Osteocyte (in vitro differentiated cells): ENCODE data around the gene KDM1B. TPM values are rescaled to one million over a fixed set of nuclear protein-coding genes. Genes with fewer than 3 reads are reported as not detected.

Experiments used
- DNase-seq: peaks from one replicate; pipeline ENCODE4 v3.0.0; 2021; ENCODE audit warnings: mixed read lengths; ENCODE audit not compliant: unreplicated experiment; ENCODE audit errors: extremely low spot score
- H3K27ac Mint-ChIP-seq: one replicate; pipeline ENCODE4 v1.8.0; 2021; ENCODE audit warnings: mild to moderate bottlenecking, mixed read lengths; ENCODE audit not compliant: unreplicated experiment
- H3K27me3 Mint-ChIP-seq: one replicate; pipeline ENCODE4 v1.8.0; 2021; ENCODE audit warnings: mixed read lengths; ENCODE audit not compliant: unreplicated experiment
- H3K36me3 Mint-ChIP-seq: one replicate; pipeline ENCODE4 v1.8.0; 2021; ENCODE audit warnings: mixed read lengths; ENCODE audit not compliant: unreplicated experiment
- H3K4me1 Mint-ChIP-seq: one replicate; pipeline ENCODE4 v1.8.0; 2021; ENCODE audit warnings: mixed read lengths; ENCODE audit not compliant: unreplicated experiment
- H3K4me3 Mint-ChIP-seq: one replicate; pipeline ENCODE4 v1.8.0; 2021; ENCODE audit warnings: mild to moderate bottlenecking, moderate library complexity, mixed read lengths; ENCODE audit not compliant: unreplicated experiment
- H3K9me3 Mint-ChIP-seq: one replicate; pipeline ENCODE4 v1.8.0; 2021; ENCODE audit warnings: mixed read lengths; ENCODE audit not compliant: unreplicated experiment
- total RNA-seq: library from RNA; stranded (reverse); gene quantifications from 2 replicates; pipeline ENCODE4 v1.2.1, GENCODE V29; 2021
- TF ChIP-seq, protein P1 (sequence below): fragments of 200-600 bp; sonication (generic); IDR thresholded peaks from 2 replicates; pipeline ENCODE4 v1.5.0; 2021; ENCODE audit warnings: antibody characterized with exemption, mild to moderate bottlenecking, moderate library complexity

The KDM1B gene
- total RNA-seq, 1 donor from 2014 or later = 12.1 TPM

DNA sequence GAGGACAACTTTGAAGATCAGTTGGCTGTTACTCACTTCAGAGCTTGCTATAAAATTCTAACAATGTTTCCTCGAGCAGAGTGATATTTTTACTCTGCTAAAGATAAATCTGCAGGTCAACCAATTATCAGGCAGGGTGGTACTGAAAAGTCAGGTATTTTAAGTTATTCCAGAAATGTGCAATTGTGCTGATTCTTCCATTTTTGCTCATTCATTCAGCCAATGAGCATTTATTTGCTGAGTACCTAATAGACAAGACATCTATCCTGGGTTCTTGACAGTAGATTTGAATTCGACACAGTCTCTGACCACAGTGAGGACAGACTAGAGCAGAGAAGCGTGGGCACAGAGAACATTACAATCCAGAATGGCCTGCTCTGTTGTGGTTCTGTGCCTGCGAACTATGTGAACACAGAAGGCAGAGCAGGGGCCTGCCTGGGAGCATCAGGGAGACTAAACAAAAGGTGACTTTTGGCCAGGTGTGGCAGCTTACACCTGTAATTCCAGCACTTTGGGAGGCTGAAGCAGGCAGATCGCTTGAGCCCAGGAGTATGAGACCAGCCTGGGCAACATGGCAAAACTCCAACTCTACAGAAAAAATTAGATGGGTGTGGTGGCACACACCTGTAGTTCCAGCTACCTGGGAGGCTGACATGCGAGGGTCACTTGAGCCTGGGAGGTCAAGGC, 15.1 kb upstream of the KDM1B start:
- no peak overlapping the region for H3K27ac Mint-ChIP-seq

GRCh38 chr6:18141805-18142590, 13.2 kb upstream of the KDM1B start:
- no peak overlapping the region for H3K27ac Mint-ChIP-seq
- TF ChIP-seq, protein P1, sequence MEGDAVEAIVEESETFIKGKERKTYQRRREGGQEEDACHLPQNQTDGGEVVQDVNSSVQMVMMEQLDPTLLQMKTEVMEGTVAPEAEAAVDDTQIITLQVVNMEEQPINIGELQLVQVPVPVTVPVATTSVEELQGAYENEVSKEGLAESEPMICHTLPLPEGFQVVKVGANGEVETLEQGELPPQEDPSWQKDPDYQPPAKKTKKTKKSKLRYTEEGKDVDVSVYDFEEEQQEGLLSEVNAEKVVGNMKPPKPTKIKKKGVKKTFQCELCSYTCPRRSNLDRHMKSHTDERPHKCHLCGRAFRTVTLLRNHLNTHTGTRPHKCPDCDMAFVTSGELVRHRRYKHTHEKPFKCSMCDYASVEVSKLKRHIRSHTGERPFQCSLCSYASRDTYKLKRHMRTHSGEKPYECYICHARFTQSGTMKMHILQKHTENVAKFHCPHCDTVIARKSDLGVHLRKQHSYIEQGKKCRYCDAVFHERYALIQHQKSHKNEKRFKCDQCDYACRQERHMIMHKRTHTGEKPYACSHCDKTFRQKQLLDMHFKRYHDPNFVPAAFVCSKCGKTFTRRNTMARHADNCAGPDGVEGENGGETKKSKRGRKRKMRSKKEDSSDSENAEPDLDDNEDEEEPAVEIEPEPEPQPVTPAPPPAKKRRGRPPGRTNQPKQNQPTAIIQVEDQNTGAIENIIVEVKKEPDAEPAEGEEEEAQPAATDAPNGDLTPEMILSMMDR = no peak
- H3K4me3 Mint-ChIP-seq = no peak overlapping the region
- no peak for DNase-seq
- H3K4me1 Mint-ChIP-seq = no peaks in the 10 kb centered on the region
- no peaks in the 10 kb centered on the region for H3K27me3 Mint-ChIP-seq
- H3K9me3 Mint-ChIP-seq = no peaks in the 10 kb centered on the region
- peaks cover 21% of the 10 kb centered on the region for H3K36me3 Mint-ChIP-seq

More for the DNA sequence above, 15.1 kb upstream of the KDM1B start:
- peaks cover 21% of the 10 kb centered on the region for H3K36me3 Mint-ChIP-seq
- no peaks in the 10 kb centered on the region for H3K9me3 Mint-ChIP-seq
- H3K27me3 Mint-ChIP-seq = no peaks in the 10 kb centered on the region
- no peaks in the 10 kb centered on the region for H3K4me1 Mint-ChIP-seq
- TF ChIP-seq, protein P1 = no peak
- no peak for DNase-seq
- H3K4me3 Mint-ChIP-seq = no peak overlapping the region

DNA sequence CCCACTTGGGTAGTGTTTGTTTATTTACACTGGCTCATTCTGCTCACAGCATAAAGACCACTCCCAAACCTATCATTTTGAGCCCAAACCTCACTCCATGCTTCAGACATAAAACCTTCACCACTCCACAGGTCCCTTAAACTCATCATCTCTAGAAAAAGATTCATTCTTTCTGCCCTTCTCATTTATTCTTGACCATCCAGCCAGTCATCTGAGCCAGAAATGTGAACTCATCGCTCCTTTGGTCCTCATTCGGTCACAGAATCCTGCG, 12.7 kb upstream of the KDM1B start:
- Mint-ChIP-seq H3K9me3 (no peaks in the 10 kb centered on the region), H3K27me3 (no peaks in the 10 kb centered on the region), H3K4me3 (no peak overlapping the region), H3K27ac (no peak overlapping the region), H3K4me1 (no peaks in the 10 kb centered on the region), H3K36me3 (peaks cover 19% of the 10 kb centered on the region)
- TF ChIP-seq, protein P1 = no peak
- DNase-seq = no peak

DNA sequence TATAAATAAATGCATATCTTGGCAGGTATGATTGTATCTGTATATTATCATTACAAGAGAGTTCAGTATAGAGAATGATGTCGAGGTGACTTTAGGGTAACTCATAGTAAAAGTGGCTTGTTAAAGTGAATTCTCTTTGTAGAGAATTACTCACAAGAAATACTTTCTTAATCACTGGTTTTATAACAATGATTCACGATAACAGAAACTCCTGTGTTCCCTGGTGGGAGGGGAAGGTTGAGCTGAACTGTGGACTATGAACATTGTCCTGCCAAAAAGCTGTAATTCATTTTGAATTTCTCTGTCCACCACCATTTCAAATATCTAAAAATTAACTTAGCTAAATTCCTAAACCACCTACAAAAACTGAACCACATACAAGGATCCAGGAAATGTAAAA, 8.1 kb upstream of the KDM1B start:
- Mint-ChIP-seq H3K9me3 (no peaks in the 10 kb centered on the region), H3K36me3 (peaks cover 3% of the 10 kb centered on the region), H3K27me3 (no peaks in the 10 kb centered on the region), H3K4me1 (no peaks in the 10 kb centered on the region), H3K27ac (no peak overlapping the region), H3K4me3 (no peak overlapping the region)
- TF ChIP-seq, protein P1 = no peak
- DNase-seq = no peak

DNA sequence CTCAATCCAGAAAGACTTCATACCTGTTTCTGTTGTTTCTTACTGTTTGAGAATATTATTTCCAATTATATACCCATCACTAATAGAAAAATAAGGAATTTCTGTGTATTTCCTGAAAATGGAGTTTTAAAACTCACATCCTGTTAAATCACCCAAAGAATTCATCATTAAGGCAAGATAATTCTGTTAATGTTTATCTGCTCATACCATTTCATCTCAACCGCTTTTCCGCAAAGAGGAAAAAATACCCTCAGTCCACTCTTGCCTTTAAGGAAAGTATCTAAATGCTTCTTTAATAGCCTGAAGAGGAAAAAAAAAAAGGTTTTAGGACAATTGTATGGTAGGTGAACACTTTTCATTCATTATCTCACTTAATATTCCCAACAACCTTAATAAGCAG, 7.6 kb upstream of the KDM1B start:
- Mint-ChIP-seq H3K27me3 (no peaks in the 10 kb centered on the region), H3K4me3 (no peak overlapping the region), H3K4me1 (no peaks in the 10 kb centered on the region), H3K27ac (no peak overlapping the region), H3K36me3 (no peaks in the 10 kb centered on the region), H3K9me3 (no peaks in the 10 kb centered on the region)
- DNase-seq = no peak
- TF ChIP-seq, protein P1 = no peak
